ENCODE measurements around the gene FERMT1.
"Not testable (repeated sequence)": the region's sequence is repeated elsewhere in the genome, so short reads cannot be mapped to it uniquely, and the experiment has no call there.

FERMT1 gene

GRCh38 chr20:6114696-6115095 lies 8.1 kb downstream of the FERMT1 start:
- no peak for DNase-seq

- DNase-seq, result no peak
Observed at GRCh38 chr20:6113951-6114350, 8.9 kb downstream of the FERMT1 start.

- not testable (repeated sequence) for DNase-seq
Observed at GRCh38 chr20:6112965-6113364, 9.9 kb downstream of the FERMT1 start.

- no peak for DNase-seq
Observed at GRCh38 chr20:6108330-6108729, 14.5 kb downstream of the FERMT1 start.

GRCh38 chr20:6104493-6105188 lies 18.2 kb downstream of the FERMT1 start:
- no peak for DNase-seq

- no peak for DNase-seq
Observed at GRCh38 chr20:6103301-6103700, 19.5 kb downstream of the FERMT1 start.

- DNase-seq, result no peak
Observed at GRCh38 chr20:6101346-6101745, 21.5 kb downstream of the FERMT1 start.

- DNase-seq, result no peak
Observed at GRCh38 chr20:6100246-6100645, 22.6 kb downstream of the FERMT1 start.

- no peak for DNase-seq
Observed at GRCh38 chr20:6099819-6100218, 23.0 kb downstream of the FERMT1 start.

- no peak for DNase-seq
Observed at GRCh38 chr20:6095409-6095808, 27.4 kb downstream of the FERMT1 start.

GRCh38 chr20:6094565-6094964 lies 28.3 kb downstream of the FERMT1 start:
- no peak for DNase-seq

GRCh38 chr20:6094063-6094462 lies 28.8 kb downstream of the FERMT1 start:
- no peak for DNase-seq

GRCh38 chr20:6091661-6092060 lies 31.2 kb downstream of the FERMT1 start:
- DNase-seq, result no peak

- DNase-seq, result no peak
Observed at GRCh38 chr20:6086868-6087267, 36.0 kb downstream of the FERMT1 start.

GRCh38 chr20:6083926-6084325 lies 38.9 kb downstream of the FERMT1 start:
- no peak for DNase-seq

- no peak for DNase-seq
Observed at GRCh38 chr20:6081236-6081635, 41.6 kb downstream of the FERMT1 start.

- DNase-seq, result no peak
Observed at GRCh38 chr20:6079016-6079415, 43.8 kb downstream of the FERMT1 start.

- DNase-seq, result no peak
Observed at GRCh38 chr20:6075428-6076219, 47.2 kb downstream of the FERMT1 start.

GRCh38 chr20:6074784-6075183 lies 48.0 kb downstream of the FERMT1 start:
- DNase-seq, result no peak

- peak; percentile 5 for DNase-seq
Observed at GRCh38 chr20:6074145-6074561, 48.7 kb downstream of the FERMT1 start.

- DNase-seq, result no peak
Observed at GRCh38 chr20:6070829-6071695, 51.8 kb downstream of the FERMT1 start.

- no peak for DNase-seq
Observed at GRCh38 chr20:6069669-6070068, 53.2 kb downstream of the FERMT1 start.

- DNase-seq, result no peak
Observed at GRCh38 chr20:6067763-6068318, 55.0 kb downstream of the FERMT1 start.

Measured in CD4-positive, alpha-beta T cell treated with Interleukin-21 for 1 hour (primary cell).